HepG2 (cell line): ENCODE results near the gene RNASE8. TPM values are rescaled to one million over a fixed set of nuclear protein-coding genes. Genes with fewer than 3 reads are reported as not detected.

Experiments used
- BATF2 ChIP-seq: sonication (generic); formaldehyde crosslinking; IDR thresholded peaks from 2 replicates; pipeline ENCODE4 v1.8.0; 2022; ENCODE audit warnings: mild to moderate bottlenecking, missing genetic modification reagents, moderate library complexity
- ELF4 ChIP-seq: sonication (generic); formaldehyde crosslinking; IDR thresholded peaks from 2 replicates; pipeline ENCODE4 v1.5.0; 2020; ENCODE audit warnings: missing genetic modification reagents, mild to moderate bottlenecking, moderate library complexity, borderline replicate concordance
- FOXA3 ChIP-seq: IDR thresholded peaks from 2 replicates; pipeline ENCODE4 v1.6.1; 2016; ENCODE audit warnings: missing genetic modification reagents, missing compliant biosample characterization
- HIVEP1 ChIP-seq: sonication (generic); formaldehyde crosslinking; IDR thresholded peaks from 2 replicates; pipeline ENCODE4 v1.4.0; 2020; ENCODE audit warnings: mild to moderate bottlenecking, missing genetic modification reagents
- MLXIP ChIP-seq: sonication (generic); formaldehyde crosslinking; IDR thresholded peaks from 2 replicates; pipeline ENCODE4 v1.9.0; 2021; ENCODE audit warnings: missing genetic modification reagents, borderline replicate concordance
- NFRKB ChIP-seq: fragments of 450-650 bp; IDR thresholded peaks from 2 replicates; pipeline ENCODE4 v1.6.1; 2017
- RFXANK ChIP-seq: IDR thresholded peaks from 2 replicates; pipeline ENCODE4 v1.6.1; 2016
- SALL1 ChIP-seq: sonication (generic); formaldehyde crosslinking; IDR thresholded peaks from 2 replicates; pipeline ENCODE4 v1.8.0; 2022; ENCODE audit warnings: mild to moderate bottlenecking, missing genetic modification reagents
- SIN3B ChIP-seq: fragments of 150-350 bp; IDR thresholded peaks from 2 replicates; pipeline ENCODE4 v1.6.1; 2014; ENCODE audit warnings: low read length
- SMAD3 ChIP-seq: sonication (generic); formaldehyde crosslinking; IDR thresholded peaks from 2 replicates; pipeline ENCODE4 v1.4.0; 2020; ENCODE audit warnings: missing genetic modification reagents
- SNAPC2 ChIP-seq: sonication (generic); formaldehyde crosslinking; IDR thresholded peaks from 2 replicates; pipeline ENCODE4 v1.8.1; 2022; ENCODE audit warnings: mild to moderate bottlenecking, missing genetic modification reagents
- TRIM24 ChIP-seq: sonication (generic); formaldehyde crosslinking; IDR thresholded peaks from 2 replicates; pipeline ENCODE4 v1.8.0; 2022; ENCODE audit warnings: mild to moderate bottlenecking, missing genetic modification reagents
- ZBTB38 ChIP-seq: sonication (generic); formaldehyde crosslinking; IDR thresholded peaks from 2 replicates; pipeline ENCODE4 v1.5.1; 2020; ENCODE audit warnings: mild to moderate bottlenecking, missing genetic modification reagents
- ZBTB44 ChIP-seq: sonication (generic); formaldehyde crosslinking; IDR thresholded peaks from 2 replicates; pipeline ENCODE4 v1.4.0; 2020; ENCODE audit warnings: missing genetic modification reagents
- ZFP1 ChIP-seq: IDR thresholded peaks from 2 replicates; pipeline ENCODE4 v1.6.1; 2016
- ZNF30 ChIP-seq: sonication (generic); formaldehyde crosslinking; IDR thresholded peaks from 2 replicates; pipeline ENCODE4 v1.5.0; 2020; ENCODE audit warnings: mild to moderate bottlenecking, missing genetic modification reagents
- ZNF451 ChIP-seq: sonication (generic); formaldehyde crosslinking; IDR thresholded peaks from 2 replicates; pipeline ENCODE4 v1.5.0; 2020; ENCODE audit warnings: mild to moderate bottlenecking, missing genetic modification reagents
- ZNF552 ChIP-seq: sonication (generic); formaldehyde crosslinking; IDR thresholded peaks from 2 replicates; pipeline ENCODE4 v1.9.0; 2022; ENCODE audit warnings: missing genetic modification reagents, mild to moderate bottlenecking, borderline replicate concordance
- ZNF75D ChIP-seq: sonication (generic); formaldehyde crosslinking; IDR thresholded peaks from 2 replicates; pipeline ENCODE4 v1.8.1; 2023; ENCODE audit warnings: missing genetic modification reagents, mild to moderate bottlenecking, borderline replicate concordance
- ZNF768 ChIP-seq: sonication (generic); formaldehyde crosslinking; IDR thresholded peaks from 2 replicates; pipeline ENCODE4 v1.4.0; 2020; ENCODE audit warnings: missing genetic modification reagents
- polyA plus RNA-seq, 8 experiments: library from polyadenylated mRNA; depleted of rRNA in 3 of 8; stranded (reverse) in 7 of 8; unstranded in 1 of 8; fragments of >200 nt; fragmentation: Illumina TruSeq in 4 of 8; extraction: Trizol in 4 of 8; gene quantifications; 2 replicates each; pipeline versions ENCODE4 v1.2.1 to v1.2.3, GENCODE V29; 2011 to 2016; ENCODE audit warnings: low read depth in 4 of 8, missing spikeins in 1 of 8, mixed read lengths in 1 of 8; ENCODE audit not compliant: insufficient read depth in 1 of 8
- total RNA-seq, 5 experiments: library from RNA; depleted of rRNA; stranded (reverse); fragments of >200 nt; fragmentation: Illumina TruSeq; extraction: Trizol; gene quantifications; 2 replicates each; pipeline ENCODE4 v1.2.3, GENCODE V29; 2016; ENCODE audit warnings: low read depth in 1 of 5
- TF ChIP-seq, protein P1 (sequence below): IDR thresholded peaks from 2 replicates; pipeline ENCODE4 v1.6.1; 2016; ENCODE audit warnings: missing compliant biosample characterization, missing genetic modification reagents, borderline replicate concordance
- TF ChIP-seq, protein P2 (sequence below): sonication (generic); formaldehyde crosslinking; IDR thresholded peaks from 2 replicates; pipeline ENCODE4 v1.8.1; 2023; ENCODE audit warnings: missing genetic modification reagents, mild to moderate bottlenecking, borderline replicate concordance

Gene RNASE8
- total and polyA plus RNA-seq, 2 of the 13 experiments (the other 11 are each of a cell fraction or from before 2014, with no cell fraction given) = not detected

DNA sequence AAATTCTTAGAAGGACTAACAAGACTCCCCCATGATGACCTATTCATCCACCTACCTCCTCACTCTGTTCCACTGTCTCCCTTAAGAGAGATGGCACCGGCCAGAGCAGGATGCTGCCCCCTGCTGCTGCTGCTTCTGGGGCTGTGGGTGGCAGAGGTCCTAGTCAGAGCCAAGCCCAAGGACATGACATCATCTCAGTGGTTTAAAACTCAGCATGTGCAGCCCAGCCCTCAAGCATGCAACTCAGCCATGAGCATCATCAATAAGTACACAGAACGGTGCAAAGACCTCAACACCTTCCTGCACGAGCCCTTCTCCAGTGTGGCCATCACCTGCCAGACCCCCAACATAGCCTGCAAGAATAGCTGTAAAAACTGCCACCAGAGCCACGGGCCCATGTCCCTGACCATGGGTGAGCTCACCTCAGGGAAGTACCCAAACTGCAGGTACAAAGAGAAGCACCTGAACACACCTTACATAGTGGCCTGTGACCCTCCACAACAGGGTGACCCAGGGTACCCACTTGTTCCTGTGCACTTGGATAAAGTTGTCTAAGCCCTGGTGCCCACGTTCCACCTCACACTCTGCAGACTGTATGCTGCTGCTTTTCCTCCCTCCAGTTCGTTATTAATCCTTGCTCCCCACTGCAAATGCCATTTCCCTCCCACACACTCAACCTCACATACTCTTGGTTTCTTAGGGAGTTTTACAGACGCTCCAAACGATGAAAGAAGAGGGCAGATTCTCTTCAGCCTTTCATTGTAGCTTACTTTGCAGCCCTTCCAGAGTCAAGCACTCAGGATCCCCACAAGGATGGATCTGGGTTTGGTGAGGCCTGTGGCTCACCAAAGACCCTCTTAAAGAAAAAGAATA, at the start of gene RNASE8 (continued):
- TF ChIP-seq ZBTB44 (no peak), ZBTB38 (CRISPR knock-in tag) (peak; percentile 72; the same call in 1 of the 2 replicates), MLXIP (CRISPR knock-in tag) (no peak), FOXA3 (CRISPR knock-in tag) (no peak), ELF4 (CRISPR knock-in tag) (no peak), SMAD3 (CRISPR knock-in tag) (no peak), ZNF75D (CRISPR knock-in tag) (no peak), SNAPC2 (no peak), SIN3B (no peak), ZNF451 (CRISPR knock-in tag) (no peak), NFRKB (no peak), ZFP1 (CRISPR knock-in tag) (no peak), ZNF768 (CRISPR knock-in tag) (no peak), BATF2 (CRISPR knock-in tag) (no peak), SALL1 (CRISPR knock-in tag) (peak; percentile 71), ZNF30 (CRISPR knock-in tag) (no peak), TRIM24 (CRISPR knock-in tag) (0 out of 2 replicates have a peak, but pooled peaks have one; percentile 10), ZNF552 (CRISPR knock-in tag) (peak; percentile 39; the same call in 1 of the 2 replicates), HIVEP1 (peak; percentile 70), RFXANK (CRISPR knock-in tag) (no peak)
- TF ChIP-seq, protein P1, sequence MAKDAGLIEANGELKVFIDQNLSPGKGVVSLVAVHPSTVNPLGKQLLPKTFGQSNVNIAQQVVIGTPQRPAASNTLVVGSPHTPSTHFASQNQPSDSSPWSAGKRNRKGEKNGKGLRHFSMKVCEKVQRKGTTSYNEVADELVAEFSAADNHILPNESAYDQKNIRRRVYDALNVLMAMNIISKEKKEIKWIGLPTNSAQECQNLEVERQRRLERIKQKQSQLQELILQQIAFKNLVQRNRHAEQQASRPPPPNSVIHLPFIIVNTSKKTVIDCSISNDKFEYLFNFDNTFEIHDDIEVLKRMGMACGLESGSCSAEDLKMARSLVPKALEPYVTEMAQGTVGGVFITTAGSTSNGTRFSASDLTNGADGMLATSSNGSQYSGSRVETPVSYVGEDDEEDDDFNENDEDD (CRISPR knock-in tag) = 0 out of 2 replicates have a peak, but pooled peaks have one; percentile 25
- TF ChIP-seq, protein P2, sequence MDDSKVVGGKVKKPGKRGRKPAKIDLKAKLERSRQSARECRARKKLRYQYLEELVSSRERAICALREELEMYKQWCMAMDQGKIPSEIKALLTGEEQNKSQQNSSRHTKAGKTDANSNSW (CRISPR knock-in tag) = no peak
